Activated CD4-positive, alpha-beta T cell treated with anti-CD3 and anti-CD28 coated beads, Interleukin-2, amount 50 U/mL, for 48 hours (primary cell): ENCODE results near the gene CHI3L1.
"Not testable (repeated sequence)": the region's sequence is repeated elsewhere in the genome, so short reads cannot be mapped to it uniquely, and the experiment has no call there.

Experiments used
- DNase-seq, 2 experiments: peaks; one replicate each; pipeline ENCODE4 v3.0.0-alpha.2; 2020

CHI3L1 gene

DNA sequence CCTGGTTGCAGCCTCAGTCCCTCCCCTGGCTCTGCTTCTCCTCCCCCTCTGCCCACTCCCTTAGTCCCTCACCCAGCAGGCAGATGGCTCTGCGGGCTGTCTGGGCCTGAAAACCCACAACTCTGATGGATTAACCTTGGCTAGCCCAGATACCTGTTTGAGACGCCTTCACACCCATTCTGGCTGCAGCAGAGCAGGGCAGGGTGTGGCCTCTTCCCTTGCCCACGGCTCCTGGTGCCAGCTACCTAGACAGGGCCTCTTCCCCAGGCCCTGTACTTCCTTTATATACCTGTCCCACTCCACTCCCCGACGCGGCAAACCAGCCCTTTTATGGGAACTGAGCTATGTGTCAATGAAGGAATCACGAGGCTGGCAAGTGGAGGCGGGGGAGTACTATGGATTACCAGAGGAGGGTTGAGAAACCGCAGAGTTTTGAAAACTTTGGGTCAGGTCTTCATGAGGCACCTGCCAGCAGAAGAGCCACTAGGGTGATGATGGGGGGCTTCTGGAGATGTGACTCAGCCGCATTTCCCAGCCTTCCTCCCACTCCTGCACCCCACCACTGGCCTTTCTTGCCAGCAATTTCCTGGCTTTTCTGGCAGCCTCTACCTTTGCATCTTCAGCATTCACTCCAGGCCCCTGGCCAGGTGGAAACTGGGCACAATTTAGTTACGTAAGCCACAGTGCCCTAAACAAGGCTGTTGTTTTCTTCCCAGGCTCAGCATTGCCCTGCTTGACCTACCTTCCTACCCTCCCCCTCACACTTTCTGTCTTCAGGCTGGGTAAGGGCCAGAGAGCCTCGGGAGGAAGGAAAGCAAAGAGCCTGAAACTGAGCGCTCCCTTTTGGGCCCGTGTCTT, at the start of gene CHI3L1:
Gene CHI3L1, minus strand, starts transcription at position 259 of the 858 bp plus-strand sequence. Its CDS starts 81 bp downstream, at position 178.
- DNase-seq, result no peak

DNA sequence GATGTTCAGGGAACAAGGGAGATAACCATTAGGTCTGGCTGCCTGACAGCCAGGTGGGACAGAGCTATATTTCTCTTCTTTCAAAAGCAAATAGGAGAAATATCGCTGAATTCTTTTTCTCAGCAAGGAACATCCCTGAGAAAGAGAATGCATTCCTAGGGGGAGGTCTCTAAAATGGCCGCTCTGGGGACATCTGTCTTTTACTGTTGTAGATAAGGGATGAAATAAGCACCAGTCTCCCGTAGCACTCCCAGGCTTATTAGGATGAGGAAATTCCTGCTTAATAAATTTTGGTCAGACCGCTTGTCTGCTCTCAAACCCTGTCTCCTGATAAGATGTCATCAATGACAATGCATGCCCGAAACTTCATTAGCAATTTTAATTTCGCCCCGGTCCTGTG, 48.4 kb upstream of the CHI3L1 start:
- not testable (repeated sequence) for DNase-seq

DNA sequence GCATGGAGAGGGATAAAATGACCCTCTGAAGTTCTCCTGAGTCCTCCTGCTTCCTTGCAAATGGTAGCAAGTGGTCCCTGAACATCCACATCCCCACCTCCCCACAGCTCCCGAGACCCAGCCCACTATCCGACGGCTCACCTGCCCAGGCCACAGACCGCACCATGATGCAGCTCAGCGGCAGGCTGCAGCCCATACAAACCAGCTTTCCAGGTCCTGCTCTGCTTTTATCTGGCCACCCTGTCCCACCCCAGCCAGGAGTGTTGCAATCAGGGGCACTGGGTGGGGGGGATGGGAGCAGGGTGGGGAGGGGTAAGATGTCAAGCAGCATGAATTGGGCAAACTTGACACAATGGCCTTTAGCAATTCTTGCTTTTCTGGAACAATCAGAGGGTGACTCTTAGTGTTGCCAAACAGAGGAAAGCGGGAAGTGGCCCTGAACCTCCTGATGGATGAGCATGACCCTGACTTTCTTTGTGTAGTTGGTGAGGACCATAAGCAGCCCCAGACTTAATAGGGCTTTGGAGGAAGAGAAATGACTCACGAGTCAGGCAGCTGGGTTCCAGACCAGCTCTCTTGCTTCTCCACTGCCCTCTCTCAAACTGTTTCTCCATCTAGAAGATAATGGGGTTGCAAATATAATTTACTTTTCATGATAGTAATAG, 43.1 kb upstream of the CHI3L1 start, which contains the start of gene CHIT1:
Gene CHIT1, minus strand, starts transcription at position 203 of the 665 bp plus-strand sequence. Its CDS starts 37 bp downstream, at position 166.
- DNase-seq, result no peak

DNA sequence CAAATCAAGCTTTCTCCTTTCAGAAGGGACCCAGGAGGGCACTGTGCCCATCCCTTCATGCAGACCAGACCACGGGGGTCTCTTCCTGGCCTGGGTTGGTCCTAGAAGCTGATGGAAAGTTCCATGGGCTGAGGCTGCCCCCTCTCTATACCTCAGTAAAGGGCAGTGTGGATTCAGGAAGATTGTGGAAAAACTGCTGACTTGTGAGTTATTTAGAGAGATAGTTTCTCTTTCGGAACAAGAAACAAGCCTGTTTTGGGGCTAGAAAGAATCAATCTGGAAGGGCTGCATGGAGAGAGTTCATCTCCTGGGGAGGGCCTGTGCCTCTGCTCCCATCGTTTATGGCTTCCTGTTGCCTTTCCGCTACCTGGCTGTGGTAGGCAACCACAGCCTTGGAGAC, 42.2 kb upstream of the CHI3L1 start:
- no peak for DNase-seq

DNA sequence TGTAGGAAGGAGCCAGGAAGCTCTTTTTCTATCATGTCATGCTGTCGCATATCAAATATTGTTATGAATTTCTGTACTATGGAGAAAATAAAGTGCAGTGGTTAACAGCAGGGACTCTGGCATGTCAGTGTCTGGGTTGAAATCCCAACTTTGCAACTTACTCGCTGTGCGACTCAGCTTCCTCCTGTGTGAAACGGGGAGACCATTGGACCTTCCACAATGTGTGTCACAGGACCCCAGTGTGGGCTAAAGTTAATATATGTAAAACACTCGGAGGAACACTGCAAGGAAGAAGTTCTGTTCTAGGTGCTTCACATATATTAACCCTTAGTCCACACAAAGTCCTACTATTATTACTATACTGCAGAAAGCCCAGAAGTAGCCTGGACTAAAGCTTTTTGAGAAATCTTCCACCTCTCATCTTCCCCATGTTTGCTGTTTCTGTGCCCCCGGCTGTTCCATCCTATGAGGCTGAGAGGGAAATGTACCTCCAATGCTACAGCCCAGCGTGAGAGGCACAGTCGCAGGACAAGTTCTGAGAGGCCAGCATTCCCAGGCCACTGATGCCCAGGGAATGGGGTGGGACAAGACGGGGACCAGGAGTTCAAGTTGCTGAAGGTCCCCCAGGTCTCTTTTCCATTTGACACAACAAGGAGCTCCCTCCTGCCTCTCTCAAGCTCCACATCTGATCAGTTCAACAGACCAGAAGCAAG, 41.0 kb upstream of the CHI3L1 start:
- no peak for DNase-seq

DNA sequence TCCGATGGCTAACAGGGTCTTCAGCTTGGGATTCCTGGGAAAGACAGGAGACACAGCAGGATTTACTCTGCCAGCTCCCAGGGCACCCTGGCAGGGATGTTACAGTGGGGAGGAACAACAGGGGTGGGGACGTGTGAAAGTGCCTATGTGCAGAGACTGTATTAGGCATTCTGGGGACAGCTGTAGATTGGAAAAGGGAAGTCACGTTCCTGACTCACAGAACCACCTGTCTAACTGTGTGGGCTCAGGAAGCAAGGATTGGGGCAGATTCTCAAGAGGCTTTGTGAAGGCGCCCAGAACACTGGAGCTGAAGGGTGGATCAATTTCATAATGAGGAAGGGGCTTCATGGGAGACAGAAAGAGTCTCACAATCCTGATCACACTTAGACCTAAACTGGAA, 38.6 kb upstream of the CHI3L1 start:
- DNase-seq, result no peak

DNA sequence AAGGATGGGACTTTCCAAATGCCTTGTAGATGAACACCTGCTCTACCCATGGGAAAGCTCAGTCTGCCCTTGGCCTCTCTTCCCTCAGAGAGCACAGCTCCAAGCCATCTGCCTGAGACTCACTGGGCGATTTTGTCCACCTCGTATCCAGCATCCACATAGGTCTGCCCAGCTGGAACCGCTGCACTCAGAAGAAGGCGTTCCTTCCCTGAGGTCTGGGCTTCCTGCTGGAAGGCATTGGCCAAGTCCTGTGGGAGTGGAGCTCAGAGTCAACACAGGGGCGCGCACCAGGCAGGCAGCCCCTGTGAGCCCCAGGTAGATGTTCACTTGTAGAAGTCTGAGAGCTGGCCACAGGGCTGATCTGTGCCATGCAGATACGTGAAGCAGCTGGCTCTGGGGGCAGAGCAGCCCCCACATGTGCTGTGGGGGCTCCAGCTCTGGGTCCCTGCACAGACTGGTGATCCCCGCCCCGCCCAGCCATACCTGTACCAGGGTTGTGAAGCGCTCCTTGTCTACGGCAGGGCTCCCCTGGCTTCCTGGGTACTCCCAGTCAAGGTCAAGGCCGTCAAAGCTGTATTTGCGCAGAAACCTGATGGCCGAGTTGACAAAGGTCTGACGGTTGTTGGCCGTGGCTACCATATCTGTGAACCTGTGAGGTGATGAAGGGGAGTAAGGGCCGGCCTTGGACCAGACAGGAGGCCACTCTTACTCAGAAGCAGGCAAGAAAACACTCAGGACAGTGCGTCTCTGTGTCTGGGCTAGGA, 36.7 kb upstream of the CHI3L1 start:
- no peak for DNase-seq

DNA sequence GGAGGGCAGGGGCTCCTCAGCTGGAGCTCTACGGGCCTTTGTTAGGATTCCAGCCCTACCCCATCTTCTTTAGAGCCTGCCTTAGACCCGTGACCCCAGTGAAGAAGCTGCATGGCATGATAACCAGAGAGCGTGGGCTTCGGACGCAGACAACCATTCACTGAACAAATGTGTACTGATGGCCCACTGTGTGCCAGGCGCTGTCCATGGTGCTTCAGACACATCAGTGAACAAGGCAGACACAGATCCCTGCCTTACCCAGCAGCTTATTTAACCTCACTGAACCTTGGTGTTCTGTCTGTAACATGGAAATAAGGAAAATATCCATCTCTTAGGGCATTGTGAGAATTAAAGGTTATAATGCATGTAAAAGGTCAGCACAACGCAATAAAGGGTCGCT, 33.4 kb upstream of the CHI3L1 start:
- no peak for DNase-seq

DNA sequence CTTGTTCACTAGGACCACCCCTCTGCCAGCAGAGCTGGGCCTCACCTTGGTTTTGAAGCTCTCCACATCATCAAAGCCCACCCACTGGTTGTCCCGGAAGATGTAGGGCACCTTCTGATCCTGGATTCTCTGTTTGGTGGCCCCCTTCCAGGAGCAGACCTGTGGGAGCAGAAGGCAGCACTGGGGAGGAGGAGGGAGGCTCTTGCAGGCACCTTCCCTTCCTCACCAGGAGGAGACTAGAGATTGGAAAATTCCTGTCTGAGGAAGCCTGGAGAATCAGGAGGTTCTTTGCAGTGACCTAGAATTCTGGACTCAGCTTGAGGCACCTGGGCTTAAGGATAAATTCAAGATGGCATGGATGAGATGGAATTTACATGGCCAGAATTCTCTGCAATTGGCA, 32.7 kb upstream of the CHI3L1 start:
- no peak for DNase-seq

DNA sequence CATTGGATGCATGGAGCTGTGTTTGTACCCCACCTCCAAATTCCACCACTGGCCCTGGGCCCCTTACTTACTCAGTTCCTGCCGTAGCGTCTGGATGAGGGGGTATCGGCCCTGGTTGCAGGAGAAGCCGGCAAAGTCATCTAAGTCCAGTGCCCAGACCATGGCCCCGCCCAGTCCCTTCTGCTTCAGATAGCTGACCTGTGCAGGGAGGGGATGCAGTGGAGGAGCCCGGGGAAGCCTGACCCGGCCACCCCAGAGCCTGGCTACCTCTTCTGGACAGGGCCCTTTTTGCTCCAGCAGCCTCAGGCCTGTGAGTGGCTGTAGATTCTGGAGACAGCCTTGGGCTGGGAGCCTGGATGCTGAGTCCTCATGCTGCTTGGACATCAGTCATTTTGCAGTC, 31.2 kb upstream of the CHI3L1 start:
- no peak for DNase-seq

DNA sequence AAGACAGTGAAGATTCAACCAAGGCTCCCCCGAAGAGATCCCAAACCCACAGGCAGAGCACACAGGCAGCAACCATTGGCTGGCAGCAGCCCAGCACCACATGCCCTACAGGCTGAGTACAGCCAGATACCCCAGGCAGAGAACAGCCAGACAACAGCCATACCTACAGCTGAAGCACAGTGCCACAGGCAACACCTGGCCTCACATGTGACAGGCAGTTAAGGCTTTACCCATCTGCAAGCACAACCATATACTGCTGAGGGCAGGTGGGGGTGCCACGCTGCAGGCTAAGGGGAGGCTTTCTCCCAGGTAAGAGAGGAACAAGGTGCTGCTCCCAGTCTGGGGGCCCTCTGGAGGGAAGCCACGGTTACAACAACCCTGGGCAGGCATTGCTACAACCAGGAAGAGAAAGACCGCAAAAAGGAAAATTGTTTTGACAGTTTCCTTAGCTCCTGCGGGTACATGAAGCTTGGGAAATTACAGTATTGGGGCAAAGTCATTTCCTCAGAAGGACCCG, 30.7 kb upstream of the CHI3L1 start:
- no peak for DNase-seq

DNA sequence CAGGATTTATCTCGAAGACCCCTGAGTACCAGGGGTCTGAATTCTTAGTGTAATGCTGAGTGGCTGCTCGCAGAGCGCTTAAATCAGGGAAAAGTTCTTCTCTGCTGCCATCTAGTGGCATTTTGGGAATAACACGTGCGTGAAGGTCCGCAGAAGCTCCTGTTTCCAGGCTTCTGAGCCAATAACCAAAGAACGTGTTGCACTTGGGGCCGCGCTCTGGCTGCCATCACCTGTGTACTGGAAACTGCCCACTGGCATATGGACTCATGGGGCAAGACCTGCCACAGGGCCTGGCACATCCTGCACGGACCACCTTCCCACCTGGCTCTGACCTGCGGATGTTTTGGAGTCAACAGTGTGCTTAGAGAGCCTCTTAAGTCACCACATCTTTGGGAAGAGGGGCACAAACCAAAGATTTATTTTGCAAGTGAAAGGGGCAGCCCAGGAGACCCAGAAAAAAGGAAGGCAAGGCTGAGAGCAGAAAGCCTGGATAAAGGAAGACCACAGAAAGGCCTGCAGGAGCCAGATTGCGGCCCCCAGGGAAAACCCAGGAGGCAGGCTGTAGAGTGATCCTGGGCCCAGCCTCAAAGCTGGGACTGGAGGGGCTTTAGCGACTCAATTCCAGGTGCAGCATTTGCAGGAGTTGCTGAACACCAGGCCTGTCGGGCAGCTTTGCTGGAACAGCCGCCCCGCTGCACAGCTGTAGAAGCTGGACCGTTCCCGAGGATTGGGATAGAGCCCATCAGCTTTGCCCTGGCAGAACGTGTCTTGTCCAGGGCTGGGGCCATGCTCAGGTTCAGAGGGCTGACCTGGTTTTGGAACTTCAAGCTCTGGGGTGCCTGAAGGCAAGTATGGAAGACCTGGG, 30.0 kb upstream of the CHI3L1 start:
- DNase-seq, result peak; percentile 45 to 56

DNA sequence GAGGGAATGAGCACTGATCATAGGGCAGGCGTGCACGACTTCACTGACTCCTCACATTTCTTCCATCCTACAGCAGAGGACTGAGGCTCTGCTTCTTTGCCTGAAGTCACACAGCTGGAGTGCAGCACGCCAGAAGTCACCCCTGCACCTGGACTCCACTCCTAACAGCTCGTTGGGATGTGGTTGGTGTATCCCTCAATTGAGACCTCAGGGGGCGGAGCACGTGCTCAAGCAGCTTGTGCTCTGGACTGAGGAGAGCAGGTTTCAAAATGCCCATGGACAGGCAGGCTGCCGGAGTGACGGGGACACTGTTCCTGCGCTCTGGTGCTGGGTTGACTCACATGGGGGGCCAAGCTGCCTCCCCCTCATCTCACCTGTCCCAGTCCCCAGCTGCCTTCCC, 29.1 kb upstream of the CHI3L1 start:
- no peak for DNase-seq

DNA sequence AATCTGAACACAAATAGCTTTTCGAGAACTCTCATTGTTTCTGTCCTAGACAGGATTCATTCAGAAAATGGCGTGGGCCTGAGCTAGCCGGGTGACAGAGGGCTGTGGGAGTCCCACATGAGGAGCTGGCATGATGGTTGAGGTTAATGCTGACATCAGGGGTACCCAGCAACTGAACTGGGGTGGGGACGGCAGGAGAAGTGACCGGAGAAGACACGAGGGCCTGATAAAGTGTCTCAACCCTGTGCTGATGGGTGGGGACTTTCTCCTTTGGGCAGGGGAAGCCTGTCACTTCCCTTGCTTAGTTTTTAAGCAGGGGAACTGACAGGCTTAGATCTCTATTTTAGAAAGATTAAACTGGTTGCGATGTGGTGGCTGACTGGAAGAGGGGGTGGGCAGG, 28.4 kb upstream of the CHI3L1 start:
- no peak for DNase-seq

DNA sequence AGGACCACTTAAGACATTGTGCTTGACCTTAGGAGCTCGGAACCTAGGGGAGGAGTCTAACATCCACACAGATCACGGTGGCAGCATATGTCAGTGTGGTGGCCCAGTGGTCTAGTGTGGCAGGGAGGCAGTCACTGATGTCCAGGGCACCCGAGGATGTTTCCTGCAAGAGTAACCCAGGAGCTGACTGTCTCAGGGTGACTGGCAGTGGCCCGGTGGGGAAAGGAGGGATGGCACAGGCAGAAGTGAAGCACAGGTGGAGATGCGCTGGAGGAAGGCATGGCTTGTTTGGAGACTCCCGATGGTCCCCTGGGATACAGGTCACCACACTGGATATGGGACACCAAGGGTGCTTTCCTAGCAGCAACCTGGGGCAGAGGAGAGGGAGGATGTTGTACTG, 26.6 kb upstream of the CHI3L1 start:
- no peak for DNase-seq

DNA sequence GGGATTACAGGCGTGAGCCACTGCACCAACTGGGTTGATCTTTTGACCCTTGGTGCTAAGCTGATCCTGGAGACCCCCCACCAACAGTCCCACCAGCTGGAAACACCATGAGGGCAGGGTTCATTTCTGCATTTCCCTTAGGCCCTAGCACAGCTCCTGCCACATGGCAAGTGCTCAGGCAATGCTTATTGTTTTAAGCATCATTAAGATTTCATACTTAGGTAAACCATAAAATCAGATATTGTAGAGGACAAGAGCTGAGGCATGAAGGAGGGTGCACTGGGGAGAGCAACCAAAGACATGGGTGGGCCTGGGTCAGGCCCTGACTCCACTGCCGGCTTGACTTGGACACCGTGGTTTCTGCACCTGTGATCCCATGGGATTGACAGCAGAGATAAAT, 25.3 kb upstream of the CHI3L1 start:
- DNase-seq, result no peak

DNA sequence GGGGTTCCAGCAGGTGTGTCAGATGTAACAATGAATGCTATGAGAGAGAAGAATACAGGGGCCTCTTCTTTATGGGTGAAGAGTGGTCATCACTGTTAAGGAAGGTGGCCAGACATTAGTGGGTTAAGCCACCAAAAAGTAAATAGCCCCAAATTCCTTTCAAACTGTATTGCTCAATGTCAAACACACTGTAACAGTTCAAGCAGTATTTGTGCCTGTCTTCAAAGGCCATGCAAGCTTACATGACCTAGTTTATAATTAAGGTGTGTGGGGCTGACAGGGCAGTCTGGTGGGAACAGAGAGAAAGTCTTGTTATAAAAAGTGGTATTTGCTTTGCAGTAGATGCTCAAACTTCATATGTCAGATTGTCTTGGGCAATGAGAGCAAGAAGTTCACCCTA, 24.5 kb upstream of the CHI3L1 start:
- DNase-seq, result no peak

DNA sequence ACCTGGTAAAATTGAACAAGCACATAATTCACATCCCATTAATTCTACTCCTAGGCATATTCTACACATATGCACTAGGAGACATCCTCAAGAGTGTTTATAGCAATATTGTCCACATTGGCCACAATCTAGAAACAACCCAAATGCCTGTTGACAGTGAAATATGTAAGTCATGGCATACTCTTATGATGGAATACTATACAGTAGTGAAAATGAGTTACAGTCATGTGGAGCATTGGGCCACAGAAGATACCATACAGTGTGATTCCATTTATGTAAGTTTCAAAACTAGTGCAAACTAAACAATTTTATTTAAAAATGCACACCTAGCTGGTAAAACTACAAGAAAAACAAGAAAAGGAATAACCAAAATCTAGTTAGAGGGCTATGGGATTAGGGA, 23.8 kb upstream of the CHI3L1 start:
- DNase-seq, result no peak

DNA sequence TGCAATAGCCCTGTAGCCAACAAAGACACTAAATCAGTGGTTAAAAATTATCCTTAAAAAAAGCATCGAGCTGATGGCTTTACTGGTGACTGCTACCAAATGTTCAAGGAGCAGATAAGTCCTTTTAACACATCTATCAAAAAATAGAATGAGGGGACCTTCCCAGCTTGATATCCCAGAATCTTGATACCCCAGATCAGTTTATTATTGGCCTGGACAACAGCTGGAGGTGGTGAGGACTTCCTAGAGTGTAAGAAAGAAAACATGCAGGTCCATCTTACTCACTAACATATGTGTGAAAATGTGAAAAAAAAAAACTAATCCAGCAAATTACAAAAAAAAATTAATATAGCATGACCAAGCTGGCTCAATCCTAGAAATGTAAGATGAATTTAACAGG, 21.7 kb upstream of the CHI3L1 start:
- DNase-seq, result no peak

DNA sequence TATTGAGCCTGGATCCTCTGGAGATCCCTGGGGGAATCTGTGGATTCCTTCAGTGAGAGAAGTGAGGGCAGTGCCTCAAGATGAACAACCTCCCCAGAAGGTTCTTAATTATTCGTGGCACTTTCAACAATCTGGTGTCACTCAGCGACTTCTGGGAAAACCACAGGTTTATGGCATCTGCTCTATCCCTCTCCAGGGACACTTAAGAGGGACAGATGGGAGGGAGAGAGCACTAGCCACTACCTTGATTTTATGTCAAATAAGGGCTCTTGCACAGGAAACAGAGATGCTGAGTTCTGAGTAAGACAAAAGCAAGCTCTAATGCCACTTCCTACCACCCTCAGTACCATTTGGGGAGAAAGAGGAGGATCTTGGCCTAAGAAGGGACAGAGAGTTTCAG, 21.2 kb upstream of the CHI3L1 start:
- DNase-seq, result no peak

DNA sequence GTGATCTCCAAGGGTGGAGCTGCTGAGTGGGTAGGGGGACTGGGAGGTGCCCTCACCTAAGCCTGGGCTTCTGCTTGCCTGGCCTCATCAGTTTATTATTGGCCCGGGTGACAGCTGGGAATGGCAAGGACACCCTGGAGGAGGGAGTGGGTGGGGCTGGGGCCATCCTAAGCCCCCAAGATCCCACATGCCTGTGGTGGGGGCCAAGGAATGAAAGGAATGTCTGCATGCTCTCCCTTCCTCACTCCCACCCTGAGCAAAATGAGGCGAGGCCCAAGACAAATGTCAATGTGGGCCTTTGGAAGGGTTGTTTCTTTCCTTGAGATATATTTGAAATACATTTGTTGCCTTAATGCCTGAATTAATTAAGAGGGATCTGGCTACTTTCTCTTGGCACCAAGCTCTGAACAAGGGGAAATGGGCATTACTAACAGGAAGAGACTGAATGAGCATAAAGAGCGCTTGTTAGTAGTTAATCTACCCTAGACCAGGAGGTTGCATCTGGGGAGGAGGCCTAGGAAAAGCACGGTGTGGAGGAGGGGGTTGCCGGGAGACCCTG, 19.7 kb upstream of the CHI3L1 start:
- no peak for DNase-seq
